ENCODE measurements around the gene WFDC10A. TPM values are rescaled to one million over a fixed set of nuclear protein-coding genes. Genes with fewer than 3 reads are reported as not detected.

The WFDC10A gene
- total RNA-seq, 1 experiment from 2014 or later: not detected

DNA sequence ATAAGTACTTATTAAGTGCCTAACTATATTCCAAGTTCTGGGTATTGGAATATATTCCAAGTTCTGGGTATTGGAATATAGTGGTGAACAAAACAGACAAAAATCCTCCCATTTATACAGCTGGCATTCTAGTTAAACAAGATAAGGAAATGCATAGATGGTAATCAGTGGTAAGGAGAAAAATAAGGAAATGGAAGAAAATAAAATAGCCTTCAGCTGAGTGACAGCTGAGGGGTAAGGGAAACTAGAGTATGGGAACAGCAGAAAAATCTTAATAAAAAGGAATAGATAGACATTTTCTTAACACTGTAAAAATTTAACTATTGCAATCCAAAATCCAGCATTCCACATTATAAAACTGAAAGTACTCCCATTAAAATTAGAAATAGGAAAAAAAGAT lies 17.2 kb upstream of the WFDC10A start:
- no peaks in the 10 kb centered on the region; the same call in 1 of the 2 replicates for H3K27me3 Mint-ChIP-seq (ENCODE audit: low read depth)
- ATAC-seq (no peak), DNase-seq (ENCODE audit: low spot score) (no peak)
- peaks cover 4% of the 10 kb centered on the region for H3K36me3 Mint-ChIP-seq
- ChIA-PET POLR2A (no interaction called here), CTCF (no interaction called here)
- peaks cover 15% of the 10 kb centered on the region for H3K4me1 Mint-ChIP-seq
- H3K4me3 Mint-ChIP-seq: no peak overlapping the region
- peaks cover 28% of the 10 kb centered on the region for H3K9me3 Mint-ChIP-seq
- TF ChIP-seq NFATC4 (CRISPR knock-in tag; IDR thresholded peaks at IDR 0.05): no peak
- TF ChIP-seq, protein P1, sequence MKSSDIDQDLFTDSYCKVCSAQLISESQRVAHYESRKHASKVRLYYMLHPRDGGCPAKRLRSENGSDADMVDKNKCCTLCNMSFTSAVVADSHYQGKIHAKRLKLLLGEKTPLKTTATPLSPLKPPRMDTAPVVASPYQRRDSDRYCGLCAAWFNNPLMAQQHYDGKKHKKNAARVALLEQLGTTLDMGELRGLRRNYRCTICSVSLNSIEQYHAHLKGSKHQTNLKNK (CRISPR knock-in tag; IDR thresholded peaks at IDR 0.05): no peak
- TF ChIP-seq MYBL2 (CRISPR knock-in tag; IDR thresholded peaks at IDR 0.05): no peak
- no peak for TF ChIP-seq ZNF232 (CRISPR knock-in tag; IDR thresholded peaks at IDR 0.05)
- TF ChIP-seq ZNF416 (CRISPR knock-in tag; IDR thresholded peaks at IDR 0.05): no peak
- H3K27ac Mint-ChIP-seq: no peak overlapping the region

DNA sequence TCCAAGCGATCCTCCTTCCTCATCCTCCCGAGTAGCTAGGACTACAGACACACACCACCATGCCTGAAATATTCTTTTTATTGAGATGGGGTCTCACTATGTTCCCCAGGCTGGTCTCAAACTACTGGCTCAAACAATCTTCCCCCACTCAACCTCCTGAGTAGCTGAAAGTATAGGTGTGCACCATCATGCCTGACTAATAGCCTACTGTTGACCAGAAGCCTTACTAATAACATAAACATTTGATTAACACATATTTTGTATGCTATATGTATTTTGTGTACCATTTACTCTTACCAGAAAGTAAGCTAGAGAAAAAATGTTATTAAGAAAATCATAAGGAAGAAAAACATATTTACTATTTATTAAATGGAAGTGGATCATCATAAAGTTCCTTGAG lies 11.9 kb upstream of the WFDC10A start:
- Mint-ChIP-seq H3K4me3 (no peak overlapping the region), H3K27ac (no peak overlapping the region), H3K9me3 (peaks cover 14% of the 10 kb centered on the region), H3K4me1 (peaks cover 4% of the 10 kb centered on the region; the same call in 1 of the 2 replicates), H3K27me3 (ENCODE audit: low read depth) (no peaks in the 10 kb centered on the region; the same call in none of the 2 replicates), H3K36me3 (peaks cover 7% of the 10 kb centered on the region)
- ChIA-PET CTCF (interaction anchor here (1.0 kb wide), 1 partner anchor 12 kb away, joined by 6 read pairs; the partner anchor contains the start of gene WFDC10A), POLR2A (no interaction called here)
- ATAC-seq (no peak), DNase-seq (ENCODE audit: low spot score) (no peak)
- TF ChIP-seq, protein P2, sequence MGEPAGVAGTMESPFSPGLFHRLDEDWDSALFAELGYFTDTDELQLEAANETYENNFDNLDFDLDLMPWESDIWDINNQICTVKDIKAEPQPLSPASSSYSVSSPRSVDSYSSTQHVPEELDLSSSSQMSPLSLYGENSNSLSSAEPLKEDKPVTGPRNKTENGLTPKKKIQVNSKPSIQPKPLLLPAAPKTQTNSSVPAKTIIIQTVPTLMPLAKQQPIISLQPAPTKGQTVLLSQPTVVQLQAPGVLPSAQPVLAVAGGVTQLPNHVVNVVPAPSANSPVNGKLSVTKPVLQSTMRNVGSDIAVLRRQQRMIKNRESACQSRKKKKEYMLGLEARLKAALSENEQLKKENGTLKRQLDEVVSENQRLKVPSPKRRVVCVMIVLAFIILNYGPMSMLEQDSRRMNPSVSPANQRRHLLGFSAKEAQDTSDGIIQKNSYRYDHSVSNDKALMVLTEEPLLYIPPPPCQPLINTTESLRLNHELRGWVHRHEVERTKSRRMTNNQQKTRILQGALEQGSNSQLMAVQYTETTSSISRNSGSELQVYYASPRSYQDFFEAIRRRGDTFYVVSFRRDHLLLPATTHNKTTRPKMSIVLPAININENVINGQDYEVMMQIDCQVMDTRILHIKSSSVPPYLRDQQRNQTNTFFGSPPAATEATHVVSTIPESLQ (CRISPR knock-in tag; IDR thresholded peaks at IDR 0.05): no peak
- TF ChIP-seq, protein P3, sequence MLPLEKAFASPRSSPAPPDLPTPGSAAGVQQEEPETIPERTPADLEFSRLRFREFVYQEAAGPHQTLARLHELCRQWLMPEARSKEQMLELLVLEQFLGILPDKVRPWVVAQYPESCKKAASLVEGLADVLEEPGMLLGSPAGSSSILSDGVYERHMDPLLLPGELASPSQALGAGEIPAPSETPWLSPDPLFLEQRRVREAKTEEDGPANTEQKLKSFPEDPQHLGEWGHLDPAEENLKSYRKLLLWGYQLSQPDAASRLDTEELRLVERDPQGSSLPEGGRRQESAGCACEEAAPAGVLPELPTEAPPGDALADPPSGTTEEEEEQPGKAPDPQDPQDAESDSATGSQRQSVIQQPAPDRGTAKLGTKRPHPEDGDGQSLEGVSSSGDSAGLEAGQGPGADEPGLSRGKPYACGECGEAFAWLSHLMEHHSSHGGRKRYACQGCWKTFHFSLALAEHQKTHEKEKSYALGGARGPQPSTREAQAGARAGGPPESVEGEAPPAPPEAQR (CRISPR knock-in tag; IDR thresholded peaks at IDR 0.05): no peak
- no peak for TF ChIP-seq ZNF423 (CRISPR knock-in tag; IDR thresholded peaks at IDR 0.05)
- TF ChIP-seq, protein P1 (CRISPR knock-in tag; IDR thresholded peaks at IDR 0.05): no peak
- no peak for TF ChIP-seq JAZF1 (CRISPR knock-in tag; IDR thresholded peaks at IDR 0.05)
- TF ChIP-seq, protein P4, sequence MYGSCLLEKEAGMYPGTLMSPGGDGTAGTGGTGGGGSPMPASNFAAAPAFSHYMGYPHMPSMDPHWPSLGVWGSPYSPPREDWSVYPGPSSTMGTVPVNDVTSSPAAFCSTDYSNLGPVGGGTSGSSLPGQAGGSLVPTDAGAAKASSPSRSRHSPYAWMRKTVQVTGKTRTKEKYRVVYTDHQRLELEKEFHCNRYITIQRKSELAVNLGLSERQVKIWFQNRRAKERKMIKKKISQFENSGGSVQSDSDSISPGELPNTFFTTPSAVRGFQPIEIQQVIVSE (CRISPR knock-in tag; IDR thresholded peaks at IDR 0.05; ENCODE audit: borderline replicate concordance): no peak
- TF ChIP-seq SMAD4 (CRISPR knock-in tag; IDR thresholded peaks at IDR 0.05): no peak
- TF ChIP-seq, protein P5, sequence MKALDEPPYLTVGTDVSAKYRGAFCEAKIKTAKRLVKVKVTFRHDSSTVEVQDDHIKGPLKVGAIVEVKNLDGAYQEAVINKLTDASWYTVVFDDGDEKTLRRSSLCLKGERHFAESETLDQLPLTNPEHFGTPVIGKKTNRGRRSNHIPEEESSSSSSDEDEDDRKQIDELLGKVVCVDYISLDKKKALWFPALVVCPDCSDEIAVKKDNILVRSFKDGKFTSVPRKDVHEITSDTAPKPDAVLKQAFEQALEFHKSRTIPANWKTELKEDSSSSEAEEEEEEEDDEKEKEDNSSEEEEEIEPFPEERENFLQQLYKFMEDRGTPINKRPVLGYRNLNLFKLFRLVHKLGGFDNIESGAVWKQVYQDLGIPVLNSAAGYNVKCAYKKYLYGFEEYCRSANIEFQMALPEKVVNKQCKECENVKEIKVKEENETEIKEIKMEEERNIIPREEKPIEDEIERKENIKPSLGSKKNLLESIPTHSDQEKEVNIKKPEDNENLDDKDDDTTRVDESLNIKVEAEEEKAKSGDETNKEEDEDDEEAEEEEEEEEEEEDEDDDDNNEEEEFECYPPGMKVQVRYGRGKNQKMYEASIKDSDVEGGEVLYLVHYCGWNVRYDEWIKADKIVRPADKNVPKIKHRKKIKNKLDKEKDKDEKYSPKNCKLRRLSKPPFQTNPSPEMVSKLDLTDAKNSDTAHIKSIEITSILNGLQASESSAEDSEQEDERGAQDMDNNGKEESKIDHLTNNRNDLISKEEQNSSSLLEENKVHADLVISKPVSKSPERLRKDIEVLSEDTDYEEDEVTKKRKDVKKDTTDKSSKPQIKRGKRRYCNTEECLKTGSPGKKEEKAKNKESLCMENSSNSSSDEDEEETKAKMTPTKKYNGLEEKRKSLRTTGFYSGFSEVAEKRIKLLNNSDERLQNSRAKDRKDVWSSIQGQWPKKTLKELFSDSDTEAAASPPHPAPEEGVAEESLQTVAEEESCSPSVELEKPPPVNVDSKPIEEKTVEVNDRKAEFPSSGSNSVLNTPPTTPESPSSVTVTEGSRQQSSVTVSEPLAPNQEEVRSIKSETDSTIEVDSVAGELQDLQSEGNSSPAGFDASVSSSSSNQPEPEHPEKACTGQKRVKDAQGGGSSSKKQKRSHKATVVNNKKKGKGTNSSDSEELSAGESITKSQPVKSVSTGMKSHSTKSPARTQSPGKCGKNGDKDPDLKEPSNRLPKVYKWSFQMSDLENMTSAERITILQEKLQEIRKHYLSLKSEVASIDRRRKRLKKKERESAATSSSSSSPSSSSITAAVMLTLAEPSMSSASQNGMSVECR (CRISPR knock-in tag; IDR thresholded peaks at IDR 0.05; ENCODE audit: borderline replicate concordance): no peak
- TF ChIP-seq, protein P6, sequence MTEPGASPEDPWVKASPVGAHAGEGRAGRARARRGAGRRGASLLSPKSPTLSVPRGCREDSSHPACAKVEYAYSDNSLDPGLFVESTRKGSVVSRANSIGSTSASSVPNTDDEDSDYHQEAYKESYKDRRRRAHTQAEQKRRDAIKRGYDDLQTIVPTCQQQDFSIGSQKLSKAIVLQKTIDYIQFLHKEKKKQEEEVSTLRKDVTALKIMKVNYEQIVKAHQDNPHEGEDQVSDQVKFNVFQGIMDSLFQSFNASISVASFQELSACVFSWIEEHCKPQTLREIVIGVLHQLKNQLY (CRISPR knock-in tag; IDR thresholded peaks at IDR 0.05): no peak
- TF ChIP-seq EMX1 (CRISPR knock-in tag; IDR thresholded peaks at IDR 0.05): no peak
- no peak for TF ChIP-seq ZNF396 (CRISPR knock-in tag; IDR thresholded peaks at IDR 0.05; ENCODE audit: borderline replicate concordance)
- TF ChIP-seq TCF7 (CRISPR knock-in tag; IDR thresholded peaks at IDR 0.05; ENCODE audit: low read depth): no peak
- TF ChIP-seq CREM (CRISPR knock-in tag; IDR thresholded peaks at IDR 0.05): no peak
- TF ChIP-seq KAT7 (CRISPR knock-in tag; IDR thresholded peaks at IDR 0.05; ENCODE audit: borderline replicate concordance): no peak
- TF ChIP-seq, protein P7, sequence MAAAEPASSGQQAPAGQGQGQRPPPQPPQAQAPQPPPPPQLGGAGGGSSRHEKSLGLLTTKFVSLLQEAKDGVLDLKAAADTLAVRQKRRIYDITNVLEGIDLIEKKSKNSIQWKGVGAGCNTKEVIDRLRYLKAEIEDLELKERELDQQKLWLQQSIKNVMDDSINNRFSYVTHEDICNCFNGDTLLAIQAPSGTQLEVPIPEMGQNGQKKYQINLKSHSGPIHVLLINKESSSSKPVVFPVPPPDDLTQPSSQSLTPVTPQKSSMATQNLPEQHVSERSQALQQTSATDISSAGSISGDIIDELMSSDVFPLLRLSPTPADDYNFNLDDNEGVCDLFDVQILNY (CRISPR knock-in tag; IDR thresholded peaks at IDR 0.05): no peak
- TF ChIP-seq, protein P8, sequence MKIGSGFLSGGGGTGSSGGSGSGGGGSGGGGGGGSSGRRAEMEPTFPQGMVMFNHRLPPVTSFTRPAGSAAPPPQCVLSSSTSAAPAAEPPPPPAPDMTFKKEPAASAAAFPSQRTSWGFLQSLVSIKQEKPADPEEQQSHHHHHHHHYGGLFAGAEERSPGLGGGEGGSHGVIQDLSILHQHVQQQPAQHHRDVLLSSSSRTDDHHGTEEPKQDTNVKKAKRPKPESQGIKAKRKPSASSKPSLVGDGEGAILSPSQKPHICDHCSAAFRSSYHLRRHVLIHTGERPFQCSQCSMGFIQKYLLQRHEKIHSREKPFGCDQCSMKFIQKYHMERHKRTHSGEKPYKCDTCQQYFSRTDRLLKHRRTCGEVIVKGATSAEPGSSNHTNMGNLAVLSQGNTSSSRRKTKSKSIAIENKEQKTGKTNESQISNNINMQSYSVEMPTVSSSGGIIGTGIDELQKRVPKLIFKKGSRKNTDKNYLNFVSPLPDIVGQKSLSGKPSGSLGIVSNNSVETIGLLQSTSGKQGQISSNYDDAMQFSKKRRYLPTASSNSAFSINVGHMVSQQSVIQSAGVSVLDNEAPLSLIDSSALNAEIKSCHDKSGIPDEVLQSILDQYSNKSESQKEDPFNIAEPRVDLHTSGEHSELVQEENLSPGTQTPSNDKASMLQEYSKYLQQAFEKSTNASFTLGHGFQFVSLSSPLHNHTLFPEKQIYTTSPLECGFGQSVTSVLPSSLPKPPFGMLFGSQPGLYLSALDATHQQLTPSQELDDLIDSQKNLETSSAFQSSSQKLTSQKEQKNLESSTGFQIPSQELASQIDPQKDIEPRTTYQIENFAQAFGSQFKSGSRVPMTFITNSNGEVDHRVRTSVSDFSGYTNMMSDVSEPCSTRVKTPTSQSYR (CRISPR knock-in tag; IDR thresholded peaks at IDR 0.05): no peak
- no peak for TF ChIP-seq SOX15 (CRISPR knock-in tag; IDR thresholded peaks at IDR 0.05)

Measured in WTC11 (cell line).